AG09319 (cell line): ENCODE measurements around the gene KCNJ9.

Experiments used
- DNase-seq: peaks from one replicate; pipeline ENCODE4 v3.0.0-alpha.2; 2010; ENCODE audit warnings: low read depth; ENCODE audit errors: extremely low read depth
- CTCF ChIP-seq: IDR thresholded peaks from 2 replicates; pipeline ENCODE4 v1.5.1; 2011; ENCODE audit warnings: low read depth, mild to moderate bottlenecking, inconsistent platforms, low read length, moderate library complexity

The KCNJ9 gene

GRCh38 chr1:160115545-160116282, 34.4 kb downstream of the KCNJ9 start, which contains the start of gene ATP1A2:
Gene ATP1A2 (plus strand): TSS chr1:160115759. CDS start chr1:160115862, 103 bp downstream.
- TF ChIP-seq CTCF = no peak
- DNase-seq = no peak

- no peak for DNase-seq
- no peak for TF ChIP-seq CTCF
Observed at GRCh38 chr1:160116283-160117147, 35.2 kb downstream of the KCNJ9 start.

GRCh38 chr1:160117300-160117699, 36.0 kb downstream of the KCNJ9 start:
- TF ChIP-seq CTCF = no peak
- DNase-seq = no peak

GRCh38 chr1:160117709-160118183, 36.4 kb downstream of the KCNJ9 start:
- TF ChIP-seq CTCF = no peak
- no peak for DNase-seq

GRCh38 chr1:160118928-160119327, 37.6 kb downstream of the KCNJ9 start:
- TF ChIP-seq CTCF = no peak
- no peak for DNase-seq

- no peak for TF ChIP-seq CTCF
- DNase-seq = no peak
Observed at GRCh38 chr1:160120797-160121196, 39.5 kb downstream of the KCNJ9 start.

- DNase-seq = no peak
- TF ChIP-seq CTCF = no peak
Observed at GRCh38 chr1:160121388-160121787, 40.0 kb downstream of the KCNJ9 start.
